Measurements from ENCODE around the gene TCP11. TPM values are rescaled to one million over a fixed set of nuclear protein-coding genes. Genes with fewer than 3 reads are reported as not detected.

TCP11 gene
- total and polyA plus RNA-seq, 4 experiments from 2014 or later: not detected

GRCh38 chr6:35088281-35089215, 52.6 kb downstream of the TCP11 start:
- H3K4me1 ChIP-seq (ENCODE audit: insufficient read depth, low read length): no peaks in the 10 kb centered on the region
- H3K4me3 ChIP-seq (ENCODE audit: low read length in 2 of 2): no peak overlapping the region
- no peak overlapping the region for H3K4me3 Mint-ChIP-seq
- ChIA-PET POLR2A (ENCODE audit: partially characterized antibody) (no interaction called here), CTCF (ENCODE audit: partially characterized antibody) (no interaction called here)
- no peaks in the 10 kb centered on the region for H3K9me3 Mint-ChIP-seq
- no peaks in the 10 kb centered on the region for H3K9me3 ChIP-seq (ENCODE audit: control insufficient read depth in 1 of 2, low read length in 2 of 2)
- intact Hi-C loops (cut with micrococcal nuclease): no loop called here
- no peak overlapping the region for H3K27ac ChIP-seq (ENCODE audit: low read depth, low read length)
- H3K27ac Mint-ChIP-seq: no peak overlapping the region
- H3K4me1 Mint-ChIP-seq: no peaks in the 10 kb centered on the region
- no peaks in the 10 kb centered on the region for H3K27me3 ChIP-seq (ENCODE audit: insufficient read depth, low read length)
- H3K36me3 ChIP-seq (ENCODE audit: insufficient read depth, low read length): peaks cover 7% of the 10 kb centered on the region
- no peak for DNase-seq
- peaks cover 42 to 46% of the 10 kb centered on the region in 2 donors for H3K36me3 Mint-ChIP-seq
- H3K27me3 Mint-ChIP-seq: no peaks in the 10 kb centered on the region

GRCh38 chr6:35087361-35088280, 53.5 kb downstream of the TCP11 start:
- H3K27me3 ChIP-seq (ENCODE audit: insufficient read depth, low read length): no peaks in the 10 kb centered on the region
- peaks cover 7% of the 10 kb centered on the region for H3K36me3 ChIP-seq (ENCODE audit: insufficient read depth, low read length)
- Mint-ChIP-seq H3K4me1 (no peaks in the 10 kb centered on the region), H3K27me3 (no peaks in the 10 kb centered on the region), H3K27ac (no peak overlapping the region), H3K4me3 (no peak overlapping the region), H3K9me3 (no peaks in the 10 kb centered on the region), H3K36me3 (peaks cover 42 to 49% of the 10 kb centered on the region in 2 donors)
- H3K4me3 ChIP-seq (ENCODE audit: low read length in 2 of 2): no peak overlapping the region
- DNase-seq: no peak
- ChIA-PET POLR2A (ENCODE audit: partially characterized antibody) (no interaction called here), CTCF (ENCODE audit: partially characterized antibody) (no interaction called here)
- intact Hi-C loops (cut with micrococcal nuclease): no loop called here
- H3K9me3 ChIP-seq (ENCODE audit: control insufficient read depth in 1 of 2, low read length in 2 of 2): no peaks in the 10 kb centered on the region
- H3K4me1 ChIP-seq (ENCODE audit: insufficient read depth, low read length): no peaks in the 10 kb centered on the region
- no peak overlapping the region for H3K27ac ChIP-seq (ENCODE audit: low read depth, low read length)

GRCh38 chr6:35086636-35087360, 54.3 kb downstream of the TCP11 start:
- peaks cover 45 to 50% of the 10 kb centered on the region in 2 donors for H3K36me3 Mint-ChIP-seq
- H3K36me3 ChIP-seq (ENCODE audit: insufficient read depth, low read length): peaks cover 12% of the 10 kb centered on the region
- ChIA-PET POLR2A (ENCODE audit: partially characterized antibody) (no interaction called here), CTCF (ENCODE audit: partially characterized antibody) (no interaction called here)
- no peak overlapping the region for H3K4me3 Mint-ChIP-seq
- no peaks in the 10 kb centered on the region for H3K4me1 ChIP-seq (ENCODE audit: insufficient read depth, low read length)
- intact Hi-C loops (cut with micrococcal nuclease): no loop called here
- DNase-seq: no peak
- H3K27me3 ChIP-seq (ENCODE audit: insufficient read depth, low read length): no peaks in the 10 kb centered on the region
- no peak overlapping the region for H3K4me3 ChIP-seq (ENCODE audit: low read length in 2 of 2)
- H3K9me3 Mint-ChIP-seq: no peaks in the 10 kb centered on the region
- H3K27me3 Mint-ChIP-seq: no peaks in the 10 kb centered on the region
- H3K27ac ChIP-seq (ENCODE audit: low read depth, low read length): no peak overlapping the region
- H3K27ac Mint-ChIP-seq: peak overlapping the region in 2 of 7 donors; percentile 15 to 30
- no peaks in the 10 kb centered on the region for H3K4me1 Mint-ChIP-seq
- no peaks in the 10 kb centered on the region for H3K9me3 ChIP-seq (ENCODE audit: control insufficient read depth in 1 of 2, low read length in 2 of 2)

- H3K36me3 ChIP-seq (ENCODE audit: insufficient read depth, low read length): peaks cover 12% of the 10 kb centered on the region
- H3K36me3 Mint-ChIP-seq: peaks cover 47 to 55% of the 10 kb centered on the region in 2 donors
- no peaks in the 10 kb centered on the region for H3K9me3 Mint-ChIP-seq
- intact Hi-C loops (cut with micrococcal nuclease): no loop called here
- no peaks in the 10 kb centered on the region for H3K4me1 ChIP-seq (ENCODE audit: insufficient read depth, low read length)
- no peaks in the 10 kb centered on the region for H3K27me3 ChIP-seq (ENCODE audit: insufficient read depth, low read length)
- H3K4me1 Mint-ChIP-seq: peaks cover 0 to 1% (median 0%) of the 10 kb centered on the region in 4 donors
- no peak overlapping the region for H3K27ac ChIP-seq (ENCODE audit: low read depth, low read length)
- H3K27me3 Mint-ChIP-seq: no peaks in the 10 kb centered on the region
- no peak overlapping the region for H3K4me3 Mint-ChIP-seq
- H3K9me3 ChIP-seq (ENCODE audit: control insufficient read depth in 1 of 2, low read length in 2 of 2): no peaks in the 10 kb centered on the region
- H3K4me3 ChIP-seq (ENCODE audit: low read length in 2 of 2): no peak overlapping the region
- H3K27ac Mint-ChIP-seq: no peak overlapping the region
- CTCF ChIA-PET (ENCODE audit: partially characterized antibody): no interaction called here
- POLR2A ChIA-PET (ENCODE audit: partially characterized antibody): no interaction called here
- no peak for DNase-seq
Measured at GRCh38 chr6:35086282-35086632, 54.9 kb downstream of the TCP11 start.

GRCh38 chr6:35085359-35086281, 55.5 kb downstream of the TCP11 start:
- H3K4me3 Mint-ChIP-seq: no peak overlapping the region
- Histone ChIP-seq H3K9me3 (ENCODE audit: control insufficient read depth in 1 of 2, low read length in 2 of 2) (no peaks in the 10 kb centered on the region), H3K4me1 (ENCODE audit: insufficient read depth, low read length) (no peaks in the 10 kb centered on the region), H3K27me3 (ENCODE audit: insufficient read depth, low read length) (no peaks in the 10 kb centered on the region), H3K27ac (ENCODE audit: low read depth, low read length) (no peak overlapping the region), H3K36me3 (ENCODE audit: insufficient read depth, low read length) (peaks cover 12% of the 10 kb centered on the region), H3K4me3 (ENCODE audit: low read length in 2 of 2) (no peak overlapping the region)
- H3K36me3 Mint-ChIP-seq: peaks cover 45 to 57% of the 10 kb centered on the region in 2 donors
- intact Hi-C loops (cut with micrococcal nuclease): no loop called here
- peaks cover 0 to 1% (median 0%) of the 10 kb centered on the region in 4 donors for H3K4me1 Mint-ChIP-seq
- no peaks in the 10 kb centered on the region for H3K27me3 Mint-ChIP-seq
- H3K9me3 Mint-ChIP-seq: no peaks in the 10 kb centered on the region
- no peak for DNase-seq
- POLR2A ChIA-PET (ENCODE audit: partially characterized antibody): no interaction called here
- H3K27ac Mint-ChIP-seq: no peak overlapping the region
- CTCF ChIA-PET (ENCODE audit: partially characterized antibody): interaction anchor here (0.6 kb wide), 1 partner anchor 23 kb away, joined by 3 read pairs; no protein-coding TSS in a partner anchor

- H3K36me3 Mint-ChIP-seq: peaks cover 46 to 59% of the 10 kb centered on the region in 2 donors
- no peaks in the 10 kb centered on the region for H3K9me3 ChIP-seq (ENCODE audit: control insufficient read depth in 1 of 2, low read length in 2 of 2)
Measured at GRCh38 chr6:35084511-35085203, 56.5 kb downstream of the TCP11 start.

More at GRCh38 chr6:35084511-35085203, 56.5 kb downstream of the TCP11 start:
- Histone ChIP-seq H3K4me1 (ENCODE audit: insufficient read depth, low read length) (no peaks in the 10 kb centered on the region), H3K36me3 (ENCODE audit: insufficient read depth, low read length) (peaks cover 12% of the 10 kb centered on the region), H3K4me3 (ENCODE audit: low read length in 2 of 2) (no peak overlapping the region), H3K27ac (ENCODE audit: low read depth, low read length) (no peak overlapping the region), H3K27me3 (ENCODE audit: insufficient read depth, low read length) (no peaks in the 10 kb centered on the region)
- Mint-ChIP-seq H3K4me1 (peaks cover 0 to 1% (median 0%) of the 10 kb centered on the region in 4 donors), H3K9me3 (no peaks in the 10 kb centered on the region), H3K27ac (peak overlapping the region in 1 of 7 donors; percentile 24), H3K4me3 (no peak overlapping the region), H3K27me3 (no peaks in the 10 kb centered on the region)
- no peak for DNase-seq
- ChIA-PET POLR2A (ENCODE audit: partially characterized antibody) (no interaction called here), CTCF (ENCODE audit: partially characterized antibody) (no interaction called here)
- intact Hi-C loops (cut with micrococcal nuclease): no loop called here
